K562 (cell line): ENCODE measurements around the gene KRTAP20-1. TPM values are rescaled to one million over a fixed set of nuclear protein-coding genes. Genes with fewer than 3 reads are reported as not detected.

Experiments used
- ATAC-seq: fragments of 200-7000 bp; cut with Tn5 transposase; 3 replicates; pipeline ENCODE4 v1.9.1; 2020; ENCODE audit warnings: moderate library complexity
- BruUV-seq: library from RNA; stranded (reverse); fragments of 400-500 nt; replicated peaks from 2 replicates; lab custom pipeline; 2021; lab: Mats Ljungman, UMichigan
- CTCF ChIA-PET: fragments of 300-600 bp; formaldehyde crosslinking; extraction: SDS; loops from one replicate; lab custom pipeline; 2021; ENCODE audit warnings: low intra/inter-chr PET ratio; lab: Yijun Ruan, JAX
- POLR2A ChIA-PET: fragments of 300-600, 350-650 bp; sonication (Branson Sonifier 250); formaldehyde crosslinking; extraction: SDS; loops from one replicate; lab custom pipeline; 2021; ENCODE audit warnings: antibody characterized with exemption, inconsistent platforms; lab: Yijun Ruan, JAX
- DNase-seq, 4 experiments: peaks; one replicate each; pipeline versions ENCODE4 v3.0.0 to v3.0.0-alpha.2; 2011 to 2018; ENCODE audit warnings: low spot score in 3 of 4, mixed read lengths in 3 of 4; ENCODE audit errors: extremely low read depth in 1 of 4
- FAIRE-seq: peaks from 2 replicates; lab custom pipeline; 2011; peaks lifted over from hg19 to GRCh38; lab: Jason Lieb, UNC
- H2AFZ ChIP-seq: 2 replicates; pipeline ENCODE4 v1.6.0; 2011; ENCODE audit warnings: low read depth, low read length, control low read depth, inconsistent platforms
- H3K27ac ChIP-seq: fragments of 200-600 bp; 3 replicates; pipeline ENCODE4 v1.8.0; 2011; ENCODE audit warnings: low read depth, mild to moderate bottlenecking, control low read depth, inconsistent platforms, low read length, moderate library complexity, mixed read lengths; ENCODE audit errors: extremely low read depth
- H3K27me3 ChIP-seq, 2 experiments: fragments of 300-600 bp in 1 of 2; 2 replicates in 1 of 2; 3 replicates in 1 of 2; pipeline versions ENCODE4 v1.6.0 to v1.8.0; 2011; ENCODE audit warnings: inconsistent platforms in 2 of 2, low read length in 2 of 2, mild to moderate bottlenecking in 1 of 2, mixed read lengths in 1 of 2, moderate library complexity in 1 of 2; ENCODE audit not compliant: control insufficient read depth in 2 of 2, insufficient read depth in 2 of 2
- H3K36me3 ChIP-seq: fragments of 300-600 bp; 3 replicates; pipeline ENCODE4 v1.8.0; 2011; ENCODE audit warnings: mild to moderate bottlenecking, low read length, inconsistent platforms; ENCODE audit not compliant: control insufficient read depth, insufficient read depth
- H3K4me1 ChIP-seq, 2 experiments: fragments of 200-600 bp in 1 of 2; replicated peaks in 1 of 2; 2 replicates in 1 of 2; 3 replicates in 1 of 2; pipeline versions ENCODE4 v1.5.1 to v1.8.0; 2011; ENCODE audit warnings: inconsistent platforms in 2 of 2, low read length in 2 of 2, mild to moderate bottlenecking in 1 of 2, mixed read lengths in 1 of 2, moderate library complexity in 1 of 2; ENCODE audit not compliant: control insufficient read depth in 2 of 2, insufficient read depth in 2 of 2
- H3K4me2 ChIP-seq: 2 replicates; pipeline ENCODE4 v1.6.1; 2011; ENCODE audit warnings: low read length, control low read depth, inconsistent platforms, mixed read lengths; ENCODE audit not compliant: insufficient read depth
- H3K4me3 ChIP-seq: fragments of 200-600 bp; sonication (generic), shearing (Covaris generic); 2 replicates; pipeline ENCODE4 v1.5.1; 2016; ENCODE audit warnings: control low read depth, inconsistent platforms
- H3K79me2 ChIP-seq: fragments of 200-600 bp; 3 replicates; pipeline ENCODE4 v1.8.0; 2011; ENCODE audit warnings: low read length, inconsistent platforms; ENCODE audit not compliant: control insufficient read depth, insufficient read depth
- H3K9ac ChIP-seq, 2 experiments: 2 replicates each; pipeline versions ENCODE4 v1.6.0 to v1.6.1; 2011; ENCODE audit warnings: low read depth in 2 of 2, low read length in 2 of 2, control low read depth in 1 of 2, inconsistent platforms in 1 of 2, mild to moderate bottlenecking in 1 of 2, mixed read lengths in 1 of 2; ENCODE audit not compliant: insufficient read depth in 1 of 2
- H3K9me1 ChIP-seq: one replicate; pipeline ENCODE4 v1.6.0; 2011; ENCODE audit warnings: inconsistent platforms, mild to moderate bottlenecking, low read length, moderate library complexity; ENCODE audit not compliant: control insufficient read depth, insufficient read depth
- H3K9me3 ChIP-seq: replicated peaks from 2 replicates; pipeline ENCODE4 v1.5.1; 2011; ENCODE audit warnings: low read depth, low read length, inconsistent platforms; ENCODE audit not compliant: control insufficient read depth, insufficient read depth
- H4K20me1 ChIP-seq: replicated peaks from 2 replicates; pipeline ENCODE4 v1.6.1; 2011; ENCODE audit warnings: low read length, inconsistent platforms, mixed read lengths; ENCODE audit not compliant: control insufficient read depth, insufficient read depth
- SAFB ChIP-seq: fragments of 200-400 bp; formaldehyde crosslinking; IDR thresholded peaks from 2 replicates; pipeline ENCODE4 v1.6.1; 2017; ENCODE audit warnings: low read depth, low read length, borderline replicate concordance
- SREBF2 ChIP-seq: sonication (generic); formaldehyde crosslinking; IDR thresholded peaks from 2 replicates; pipeline ENCODE4 v1.4.0; 2020; ENCODE audit warnings: mild to moderate bottlenecking, missing genetic modification reagents
- in situ Hi-C: fragments of 300-500 bp; cut with MboI; formaldehyde crosslinking; loops from 4 replicates; pipeline ENCODE4 v1.15.0; 2018; ENCODE audit warnings: inconsistent platforms, mixed read lengths
- intact Hi-C: fragments of 100-400 bp; cut with micrococcal nuclease; formaldehyde crosslinking; loops from 2 replicates; pipeline ENCODE4 v1.14.2; 2022
- polyA plus RNA-seq, 8 experiments: library from polyadenylated mRNA; depleted of rRNA in 4 of 8; stranded (reverse) in 5 of 8; unstranded in 3 of 8; fragments of >200 nt; fragmentation: Nextera tagmentation in 2 of 8; fragmentation: Illumina TruSeq in 1 of 8; extraction: Ambion mirVana in 2 of 8; extraction: Trizol in 1 of 8; gene quantifications; 2 replicates each; pipeline versions ENCODE4 v1.2.1 to v1.2.3, GENCODE V29; 2011 to 2014; ENCODE audit warnings: inconsistent platforms in 1 of 8, missing spikeins in 1 of 8
- small RNA-seq: library from RNA; depleted of rRNA; stranded (forward); fragments of <200 nt; gene quantifications from one replicate; pipeline ENCODE3, GENCODE V24; 2014
- total RNA-seq, 7 experiments: library from RNA; depleted of rRNA in 6 of 7; stranded (reverse); fragments of >200 nt in 6 of 7; fragmentation: Illumina TruSeq in 2 of 7; extraction: Trizol in 2 of 7; gene quantifications; 2 replicates each; pipeline versions ENCODE4 v1.2.1 to v1.2.3, GENCODE V29; 2011 to 2021; ENCODE audit warnings: low replicate concordance in 1 of 7

Gene KRTAP20-1
- total and polyA plus RNA-seq, 9 of the 15 experiments (the other 6 are each of a cell fraction or from before 2014, with no cell fraction given), result not detected

DNA sequence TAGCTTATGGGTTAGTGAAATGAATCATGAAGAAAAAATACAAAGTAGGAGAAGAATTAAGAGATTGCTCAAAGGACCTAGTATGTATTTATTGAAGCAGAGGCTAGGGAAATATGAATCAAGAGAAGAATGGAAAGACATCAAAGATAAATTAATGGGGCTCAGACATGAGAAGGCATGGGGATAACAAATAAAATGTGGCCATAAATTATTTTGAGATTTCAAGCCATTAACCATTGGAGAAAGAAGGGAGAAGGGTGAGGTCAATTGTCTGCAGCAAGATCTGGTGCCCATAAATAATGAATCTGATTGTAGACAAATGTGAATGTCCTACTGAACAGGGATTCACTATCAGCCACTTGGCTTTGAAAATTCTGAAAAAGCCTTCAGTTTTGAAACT is 36.7 kb downstream of the KRTAP20-1 start:
- DNase-seq (no peak), FAIRE-seq (no peak), ATAC-seq (no peak)
- in situ Hi-C loops (no loop called here), intact Hi-C loops (no loop called here)
- Histone ChIP-seq H3K9me1 (no peaks in the 10 kb centered on the region), H3K4me2 (no peak overlapping the region), H4K20me1 (no peaks in the 10 kb centered on the region), H3K4me1 (no peaks in the 10 kb centered on the region), H3K79me2 (no peaks in the 10 kb centered on the region), H3K27ac (no peak overlapping the region), H2AFZ (no peak overlapping the region), H3K4me3 (no peak overlapping the region), H3K9ac (no peak overlapping the region), H3K27me3 (no peaks in the 10 kb centered on the region), H3K36me3 (no peaks in the 10 kb centered on the region)
- ChIA-PET POLR2A (no interaction called here), CTCF (no interaction called here)
- BruUV-seq, result no TSS peak
- no peak for TF ChIP-seq SREBF2 (CRISPR knock-in tag)
- TF ChIP-seq SAFB, result no peak
- TF ChIP-seq, all 486 proteins: peak for 0
- H3K9me3 ChIP-seq, result no peaks in the 10 kb centered on the region

Small RNAs within 50 kb of the gene (small RNA-seq; reads per million reads assigned to genes)
- gene KRTAP20-1 (not detected), gene KRTAP20-3 (not detected), gene KRTAP20-4 (not detected), gene KRTAP22-1 (not detected), gene KRTAP22-2 (not detected)

Other genes with a start within 250 kb of the KRTAP20-1 start
Only the 7 nearest of the 25 such genes appear.
- gene KRTAP22-2, start 26.0 kb upstream of the KRTAP20-1 start, total RNA-seq (2014; rRNA removed), result not detected in 2 replicates
- gene KRTAP22-2, start 26.0 kb upstream of the KRTAP20-1 start, total RNA-seq (2014; rRNA removed; fragmentation: Illumina TruSeq; extraction: Trizol), result not detected in 2 replicates
- not detected in 2 replicates for gene KRTAP22-2, start 26.0 kb upstream of the KRTAP20-1 start, total RNA-seq (2015; rRNA removed; fragmentation: Illumina TruSeq; extraction: Trizol)
- gene KRTAP22-2, start 26.0 kb upstream of the KRTAP20-1 start, total RNA-seq (2021), result not detected in 2 replicates
- not detected in 2 replicates for gene KRTAP22-2, start 26.0 kb upstream of the KRTAP20-1 start, polyA plus RNA-seq (2011; rRNA removed)
- not detected in 2 replicates for gene KRTAP22-2, start 26.0 kb upstream of the KRTAP20-1 start, polyA plus RNA-seq (2014; fragmentation: Illumina TruSeq; extraction: Trizol)
- gene KRTAP22-2, start 26.0 kb upstream of the KRTAP20-1 start, polyA plus RNA-seq (2014; fragmentation: Nextera tagmentation; extraction: Ambion mirVana), result not detected
- gene KRTAP22-2, start 26.0 kb upstream of the KRTAP20-1 start, polyA plus RNA-seq (2014; rRNA removed), result not detected in 2 replicates
- gene KRTAP6-3, start 24.0 kb upstream of the KRTAP20-1 start, total RNA-seq (2014; rRNA removed), result 0.23 TPM in 1 of 2 replicates, not detected in the other
- gene KRTAP6-3, start 24.0 kb upstream of the KRTAP20-1 start, total RNA-seq (2014; rRNA removed; fragmentation: Illumina TruSeq; extraction: Trizol), result not detected in 2 replicates
- not detected in 2 replicates for gene KRTAP6-3, start 24.0 kb upstream of the KRTAP20-1 start, total RNA-seq (2015; rRNA removed; fragmentation: Illumina TruSeq; extraction: Trizol)
- not detected in 2 replicates for gene KRTAP6-3, start 24.0 kb upstream of the KRTAP20-1 start, total RNA-seq (2021)
- not detected in 2 replicates for gene KRTAP6-3, start 24.0 kb upstream of the KRTAP20-1 start, polyA plus RNA-seq (2011; rRNA removed)
- gene KRTAP6-3, start 24.0 kb upstream of the KRTAP20-1 start, polyA plus RNA-seq (2014; fragmentation: Illumina TruSeq; extraction: Trizol), result not detected in 2 replicates
- not detected for gene KRTAP6-3, start 24.0 kb upstream of the KRTAP20-1 start, polyA plus RNA-seq (2014; fragmentation: Nextera tagmentation; extraction: Ambion mirVana)
- gene KRTAP6-3, start 24.0 kb upstream of the KRTAP20-1 start, polyA plus RNA-seq (2014; rRNA removed), result not detected in 2 replicates
- not detected in 2 replicates for gene KRTAP6-2, start 17.5 kb upstream of the KRTAP20-1 start, total RNA-seq (2014; rRNA removed)
- gene KRTAP6-2, start 17.5 kb upstream of the KRTAP20-1 start, total RNA-seq (2014; rRNA removed; fragmentation: Illumina TruSeq; extraction: Trizol), result not detected in 2 replicates
- not detected in 2 replicates for gene KRTAP6-2, start 17.5 kb upstream of the KRTAP20-1 start, total RNA-seq (2015; rRNA removed; fragmentation: Illumina TruSeq; extraction: Trizol)
- not detected in 2 replicates for gene KRTAP6-2, start 17.5 kb upstream of the KRTAP20-1 start, total RNA-seq (2021)
- gene KRTAP6-2, start 17.5 kb upstream of the KRTAP20-1 start, polyA plus RNA-seq (2011; rRNA removed), result not detected in 2 replicates
- not detected in 2 replicates for gene KRTAP6-2, start 17.5 kb upstream of the KRTAP20-1 start, polyA plus RNA-seq (2014; fragmentation: Illumina TruSeq; extraction: Trizol)
- not detected for gene KRTAP6-2, start 17.5 kb upstream of the KRTAP20-1 start, polyA plus RNA-seq (2014; fragmentation: Nextera tagmentation; extraction: Ambion mirVana)
- not detected in 2 replicates for gene KRTAP6-2, start 17.5 kb upstream of the KRTAP20-1 start, polyA plus RNA-seq (2014; rRNA removed)
- not detected in 2 replicates for gene KRTAP22-1, start 15.3 kb upstream of the KRTAP20-1 start, total RNA-seq (2014; rRNA removed)
- gene KRTAP22-1, start 15.3 kb upstream of the KRTAP20-1 start, total RNA-seq (2014; rRNA removed; fragmentation: Illumina TruSeq; extraction: Trizol), result not detected in 2 replicates
- gene KRTAP22-1, start 15.3 kb upstream of the KRTAP20-1 start, total RNA-seq (2015; rRNA removed; fragmentation: Illumina TruSeq; extraction: Trizol), result not detected in 2 replicates
- gene KRTAP22-1, start 15.3 kb upstream of the KRTAP20-1 start, total RNA-seq (2021), result not detected in 2 replicates
- not detected in 2 replicates for gene KRTAP22-1, start 15.3 kb upstream of the KRTAP20-1 start, polyA plus RNA-seq (2011; rRNA removed)
- gene KRTAP22-1, start 15.3 kb upstream of the KRTAP20-1 start, polyA plus RNA-seq (2014; fragmentation: Illumina TruSeq; extraction: Trizol), result not detected in 2 replicates
- not detected for gene KRTAP22-1, start 15.3 kb upstream of the KRTAP20-1 start, polyA plus RNA-seq (2014; fragmentation: Nextera tagmentation; extraction: Ambion mirVana)
- gene KRTAP22-1, start 15.3 kb upstream of the KRTAP20-1 start, polyA plus RNA-seq (2014; rRNA removed), result not detected in 2 replicates
- not detected in 2 replicates for gene KRTAP6-1, start 2.5 kb upstream of the KRTAP20-1 start, total RNA-seq (2014; rRNA removed)
- gene KRTAP6-1, start 2.5 kb upstream of the KRTAP20-1 start, total RNA-seq (2014; rRNA removed; fragmentation: Illumina TruSeq; extraction: Trizol), result not detected in 2 replicates
- not detected in 2 replicates for gene KRTAP6-1, start 2.5 kb upstream of the KRTAP20-1 start, total RNA-seq (2015; rRNA removed; fragmentation: Illumina TruSeq; extraction: Trizol)
- gene KRTAP6-1, start 2.5 kb upstream of the KRTAP20-1 start, total RNA-seq (2021), result not detected in 2 replicates
- not detected in 2 replicates for gene KRTAP6-1, start 2.5 kb upstream of the KRTAP20-1 start, polyA plus RNA-seq (2011; rRNA removed)
- not detected in 2 replicates for gene KRTAP6-1, start 2.5 kb upstream of the KRTAP20-1 start, polyA plus RNA-seq (2014; fragmentation: Illumina TruSeq; extraction: Trizol)
- gene KRTAP6-1, start 2.5 kb upstream of the KRTAP20-1 start, polyA plus RNA-seq (2014; fragmentation: Nextera tagmentation; extraction: Ambion mirVana), result not detected
- gene KRTAP6-1, start 2.5 kb upstream of the KRTAP20-1 start, polyA plus RNA-seq (2014; rRNA removed), result not detected in 2 replicates
- not detected in 2 replicates for gene KRTAP20-4, start 4.2 kb downstream of the KRTAP20-1 start, total RNA-seq (2014; rRNA removed)
- not detected in 2 replicates for gene KRTAP20-4, start 4.2 kb downstream of the KRTAP20-1 start, total RNA-seq (2014; rRNA removed; fragmentation: Illumina TruSeq; extraction: Trizol)
- gene KRTAP20-4, start 4.2 kb downstream of the KRTAP20-1 start, total RNA-seq (2015; rRNA removed; fragmentation: Illumina TruSeq; extraction: Trizol), result not detected in 2 replicates
- not detected in 2 replicates for gene KRTAP20-4, start 4.2 kb downstream of the KRTAP20-1 start, total RNA-seq (2021)
- gene KRTAP20-4, start 4.2 kb downstream of the KRTAP20-1 start, polyA plus RNA-seq (2011; rRNA removed), result not detected in 2 replicates
- gene KRTAP20-4, start 4.2 kb downstream of the KRTAP20-1 start, polyA plus RNA-seq (2014; fragmentation: Illumina TruSeq; extraction: Trizol), result not detected in 2 replicates
- gene KRTAP20-4, start 4.2 kb downstream of the KRTAP20-1 start, polyA plus RNA-seq (2014; fragmentation: Nextera tagmentation; extraction: Ambion mirVana), result not detected
- gene KRTAP20-4, start 4.2 kb downstream of the KRTAP20-1 start, polyA plus RNA-seq (2014; rRNA removed), result not detected in 2 replicates
- gene KRTAP20-2, start 18.8 kb downstream of the KRTAP20-1 start, total RNA-seq (2014; rRNA removed), result not detected in 2 replicates
- not detected in 2 replicates for gene KRTAP20-2, start 18.8 kb downstream of the KRTAP20-1 start, total RNA-seq (2014; rRNA removed; fragmentation: Illumina TruSeq; extraction: Trizol)
- gene KRTAP20-2, start 18.8 kb downstream of the KRTAP20-1 start, total RNA-seq (2015; rRNA removed; fragmentation: Illumina TruSeq; extraction: Trizol), result not detected in 2 replicates
- gene KRTAP20-2, start 18.8 kb downstream of the KRTAP20-1 start, total RNA-seq (2021), result not detected in 2 replicates
- not detected in 2 replicates for gene KRTAP20-2, start 18.8 kb downstream of the KRTAP20-1 start, polyA plus RNA-seq (2011; rRNA removed)
- gene KRTAP20-2, start 18.8 kb downstream of the KRTAP20-1 start, polyA plus RNA-seq (2014; fragmentation: Illumina TruSeq; extraction: Trizol), result not detected in 2 replicates
- not detected for gene KRTAP20-2, start 18.8 kb downstream of the KRTAP20-1 start, polyA plus RNA-seq (2014; fragmentation: Nextera tagmentation; extraction: Ambion mirVana)
- not detected in 2 replicates for gene KRTAP20-2, start 18.8 kb downstream of the KRTAP20-1 start, polyA plus RNA-seq (2014; rRNA removed)